K562 (cell line): ENCODE measurements around the gene RNF41. TPM values are rescaled to one million over a fixed set of nuclear protein-coding genes. Genes with fewer than 3 reads are reported as not detected.

Experiments
- CBX1 ChIP-seq: sonication (generic); IDR thresholded peaks from 2 replicates; pipeline ENCODE4 v1.6.1; 2016; ENCODE audit warnings: antibody characterized with exemption, low read depth, mild to moderate bottlenecking
- ELF1 ChIP-seq: fragments of 200-800 bp; sonication (Bioruptor generic); IDR thresholded peaks from 2 replicates; pipeline ENCODE4 v1.6.1; 2016; ENCODE audit warnings: missing genetic modification characterization, missing compliant biosample characterization
- FOXK2 ChIP-seq, 2 experiments: fragments of 450-650 bp; IDR thresholded peaks in 1 of 2; conservative IDR thresholded peaks in 1 of 2; 2 replicates each; pipeline ENCODE4 v1.6.1; 2016; ENCODE audit warnings: low read depth in 2 of 2, mild to moderate bottlenecking in 1 of 2
- GATAD2A ChIP-seq: fragments of 450-650 bp; IDR thresholded peaks from 2 replicates; pipeline ENCODE4 v1.6.1; 2017
- HMG20A ChIP-seq: fragments of 450-650 bp; formaldehyde crosslinking; conservative IDR thresholded peaks from 2 replicates; pipeline ENCODE4 v1.4.0; 2020; ENCODE audit warnings: mild to moderate bottlenecking, mixed read lengths
- MAFG ChIP-seq: fragments of 450-650 bp; conservative IDR thresholded peaks from 2 replicates; pipeline ENCODE4 v1.6.1; 2016; ENCODE audit warnings: missing genetic modification characterization, missing compliant biosample characterization
- MCM2 ChIP-seq: fragments of 450-650 bp; IDR thresholded peaks from 2 replicates; pipeline ENCODE4 v1.6.1; 2017; ENCODE audit warnings: low read depth, mild to moderate bottlenecking
- MEIS2 ChIP-seq: fragments of 450-650 bp; IDR thresholded peaks from 2 replicates; pipeline ENCODE4 v1.6.1; 2014; ENCODE audit warnings: mild to moderate bottlenecking; ENCODE audit not compliant: partially characterized antibody
- MYNN ChIP-seq, 2 experiments: sonication (generic); formaldehyde crosslinking in 1 of 2; IDR thresholded peaks; 2 replicates each; pipeline versions ENCODE4 v1.5.0 to v1.6.1; 2016 to 2020; ENCODE audit warnings: antibody characterized with exemption in 1 of 2, missing genetic modification reagents in 1 of 2
- NBN ChIP-seq: fragments of 450-650 bp; IDR thresholded peaks from 2 replicates; pipeline ENCODE4 v1.6.1; 2016; ENCODE audit warnings: low read depth, mild to moderate bottlenecking
- PHF20 ChIP-seq: fragments of 450-650 bp; IDR thresholded peaks from 2 replicates; pipeline ENCODE4 v1.6.1; 2018; ENCODE audit not compliant: partially characterized antibody
- RNF2 ChIP-seq: sonication (generic); IDR thresholded peaks from 2 replicates; pipeline ENCODE4 v1.6.1; 2016
- RUNX1 ChIP-seq: sonication (generic); IDR thresholded peaks from 2 replicates; pipeline ENCODE4 v1.6.1; 2016; ENCODE audit warnings: antibody characterized with exemption, low read depth
- SUPT5H ChIP-seq: fragments of 450-650 bp; IDR thresholded peaks from 2 replicates; pipeline ENCODE4 v1.6.1; 2016
- ZC3H4 ChIP-seq: sonication (generic); formaldehyde crosslinking; IDR thresholded peaks from 2 replicates; pipeline ENCODE4 v1.9.0; 2021; ENCODE audit warnings: missing genetic modification reagents, borderline replicate concordance
- ZNF175 ChIP-seq: fragments of 200-800 bp; sonication (Bioruptor generic); IDR thresholded peaks from 2 replicates; pipeline ENCODE4 v1.6.1; 2016; ENCODE audit warnings: low read depth, mild to moderate bottlenecking, missing genetic modification characterization, missing compliant biosample characterization
- ZSCAN32 ChIP-seq: fragments of 450-650 bp; formaldehyde crosslinking; IDR thresholded peaks from 2 replicates; pipeline ENCODE4 v1.4.0; 2020; ENCODE audit warnings: mild to moderate bottlenecking, moderate library complexity
- polyA plus RNA-seq, 8 experiments: library from polyadenylated mRNA; depleted of rRNA in 4 of 8; stranded (reverse) in 5 of 8; unstranded in 3 of 8; fragments of >200 nt; fragmentation: Nextera tagmentation in 2 of 8; fragmentation: Illumina TruSeq in 1 of 8; extraction: Ambion mirVana in 2 of 8; extraction: Trizol in 1 of 8; gene quantifications; 2 replicates each; pipeline versions ENCODE4 v1.2.1 to v1.2.3, GENCODE V29; 2011 to 2014; ENCODE audit warnings: inconsistent platforms in 1 of 8, missing spikeins in 1 of 8
- total RNA-seq, 7 experiments: library from RNA; depleted of rRNA in 6 of 7; stranded (reverse); fragments of >200 nt in 6 of 7; fragmentation: Illumina TruSeq in 2 of 7; extraction: Trizol in 2 of 7; gene quantifications; 2 replicates each; pipeline versions ENCODE4 v1.2.1 to v1.2.3, GENCODE V29; 2011 to 2021; ENCODE audit warnings: low replicate concordance in 1 of 7
- TF ChIP-seq, protein P1 (sequence below), 2 experiments: fragments of 450-650 bp; conservative IDR thresholded peaks; 2 replicates each; pipeline ENCODE4 v1.6.1; 2017; ENCODE audit warnings: mild to moderate bottlenecking in 2 of 2, moderate library complexity in 2 of 2
- TF ChIP-seq, protein P2 (sequence below): sonication (generic); formaldehyde crosslinking; IDR thresholded peaks from 2 replicates; pipeline ENCODE4 v1.9.0; 2022; ENCODE audit warnings: mild to moderate bottlenecking, missing genetic modification reagents
- TF ChIP-seq, protein P3 (sequence below): sonication (generic); formaldehyde crosslinking; IDR thresholded peaks from 2 replicates; pipeline ENCODE4 v1.8.0; 2022; ENCODE audit warnings: missing genetic modification reagents, mild to moderate bottlenecking, moderate library complexity, borderline replicate concordance
- TF ChIP-seq, protein P4 (sequence below): fragments of 250-450 bp; sonication (Bioruptor Pico); IDR thresholded peaks from 2 replicates; pipeline ENCODE4 v1.9.0; 2021; ENCODE audit warnings: mild to moderate bottlenecking, inconsistent platforms
- TF ChIP-seq, protein P5 (sequence below), 2 experiments: fragments of 450-650 bp; IDR thresholded peaks; 2 replicates each; pipeline ENCODE4 v1.6.1; 2016

Gene RNF41
- total and polyA plus RNA-seq, 9 of the 15 experiments (the other 6 are each of a cell fraction or from before 2014, with no cell fraction given), result 28.2 to 46.8 (median 33.8) TPM

DNA sequence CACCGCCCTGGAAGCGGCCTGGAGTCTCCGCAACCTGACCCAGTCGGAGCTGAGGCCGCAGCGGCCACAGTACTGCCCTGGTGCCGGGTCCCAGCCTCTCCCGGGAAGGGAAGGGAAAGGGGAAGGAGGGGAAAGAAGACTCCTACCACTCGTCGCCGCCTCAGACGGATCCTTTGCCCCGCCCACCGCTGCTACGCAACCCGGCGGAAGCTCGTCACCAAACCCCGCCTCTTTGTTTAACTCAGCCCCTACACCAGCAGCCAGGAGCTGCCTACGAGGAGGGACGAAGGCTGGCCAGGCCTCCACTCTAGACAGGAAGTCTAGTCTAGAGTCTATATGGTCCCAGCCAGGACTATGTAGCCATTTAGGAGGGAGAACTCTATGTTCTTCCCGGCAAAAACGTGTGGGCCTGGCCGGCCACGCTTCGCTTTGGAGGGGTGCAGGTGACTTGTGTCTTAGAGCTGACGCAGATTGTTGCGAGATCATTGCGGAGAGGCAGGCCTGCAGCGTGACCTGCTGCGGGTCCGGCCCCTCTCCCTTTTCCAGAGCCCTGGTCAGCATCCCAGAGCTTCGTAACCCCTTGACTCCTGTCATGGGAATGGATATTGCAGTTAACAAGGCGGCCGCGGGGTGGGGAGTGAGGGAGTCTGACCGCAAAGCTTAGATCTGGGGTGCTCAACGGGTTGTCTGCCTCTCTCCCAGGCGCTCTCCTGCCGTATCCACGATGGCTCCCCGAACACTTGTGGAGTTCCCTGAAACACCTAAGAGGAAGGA is at the start of gene RNF41 (continued):
- TF ChIP-seq, protein P1, sequence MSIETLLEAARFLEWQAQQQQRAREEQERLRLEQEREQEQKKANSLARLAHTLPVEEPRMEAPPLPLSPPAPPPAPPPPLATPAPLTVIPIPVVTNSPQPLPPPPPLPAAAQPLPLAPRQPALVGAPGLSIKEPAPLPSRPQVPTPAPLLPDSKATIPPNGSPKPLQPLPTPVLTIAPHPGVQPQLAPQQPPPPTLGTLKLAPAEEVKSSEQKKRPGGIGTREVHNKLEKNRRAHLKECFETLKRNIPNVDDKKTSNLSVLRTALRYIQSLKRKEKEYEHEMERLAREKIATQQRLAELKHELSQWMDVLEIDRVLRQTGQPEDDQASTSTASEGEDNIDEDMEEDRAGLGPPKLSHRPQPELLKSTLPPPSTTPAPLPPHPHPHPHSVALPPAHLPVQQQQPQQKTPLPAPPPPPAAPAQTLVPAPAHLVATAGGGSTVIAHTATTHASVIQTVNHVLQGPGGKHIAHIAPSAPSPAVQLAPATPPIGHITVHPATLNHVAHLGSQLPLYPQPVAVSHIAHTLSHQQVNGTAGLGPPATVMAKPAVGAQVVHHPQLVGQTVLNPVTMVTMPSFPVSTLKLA (conservative IDR thresholded peaks at IDR 0.05), result peak; percentile 17 to 78; a peak in 3 of 4 replicates
- TF ChIP-seq, protein P2, sequence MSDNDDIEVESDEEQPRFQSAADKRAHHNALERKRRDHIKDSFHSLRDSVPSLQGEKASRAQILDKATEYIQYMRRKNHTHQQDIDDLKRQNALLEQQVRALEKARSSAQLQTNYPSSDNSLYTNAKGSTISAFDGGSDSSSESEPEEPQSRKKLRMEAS (CRISPR knock-in tag), result peak; percentile 76
- no peak for TF ChIP-seq ZC3H4 (CRISPR knock-in tag)
- 0 out of 2 replicates have a peak, but pooled peaks have one; percentile 12 for TF ChIP-seq HMG20A
- peak; percentile 9 for TF ChIP-seq PHF20
- peak; percentile 92 for TF ChIP-seq SUPT5H
- peak; percentile 47; the same call in 1 of the 2 replicates for TF ChIP-seq RNF2
- 0 out of 2 replicates have a peak, but pooled peaks have one; percentile 12 for TF ChIP-seq MYNN (IDR thresholded peaks at IDR 0.05)
- TF ChIP-seq MYNN (CRISPR knock-in tag; IDR thresholded peaks at IDR 0.05), result no peak
- peak; percentile 23 to 32; a peak in 2 of 4 replicates for TF ChIP-seq FOXK2 (conservative IDR thresholded peaks at IDR 0.05 in 1 of 2, IDR thresholded peaks at IDR 0.05 in 1 of 2; ENCODE audit: low read depth in 2 of 2)
- TF ChIP-seq ZSCAN32 (CRISPR knock-in tag), result no peak
- 0 out of 2 replicates have a peak, but pooled peaks have one; percentile 39 for TF ChIP-seq GATAD2A
- TF ChIP-seq, protein P3, sequence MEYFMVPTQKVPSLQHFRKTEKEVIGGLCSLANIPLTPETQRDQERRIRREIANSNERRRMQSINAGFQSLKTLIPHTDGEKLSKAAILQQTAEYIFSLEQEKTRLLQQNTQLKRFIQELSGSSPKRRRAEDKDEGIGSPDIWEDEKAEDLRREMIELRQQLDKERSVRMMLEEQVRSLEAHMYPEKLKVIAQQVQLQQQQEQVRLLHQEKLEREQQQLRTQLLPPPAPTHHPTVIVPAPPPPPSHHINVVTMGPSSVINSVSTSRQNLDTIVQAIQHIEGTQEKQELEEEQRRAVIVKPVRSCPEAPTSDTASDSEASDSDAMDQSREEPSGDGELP, result peak; percentile 70
- TF ChIP-seq, protein P4, sequence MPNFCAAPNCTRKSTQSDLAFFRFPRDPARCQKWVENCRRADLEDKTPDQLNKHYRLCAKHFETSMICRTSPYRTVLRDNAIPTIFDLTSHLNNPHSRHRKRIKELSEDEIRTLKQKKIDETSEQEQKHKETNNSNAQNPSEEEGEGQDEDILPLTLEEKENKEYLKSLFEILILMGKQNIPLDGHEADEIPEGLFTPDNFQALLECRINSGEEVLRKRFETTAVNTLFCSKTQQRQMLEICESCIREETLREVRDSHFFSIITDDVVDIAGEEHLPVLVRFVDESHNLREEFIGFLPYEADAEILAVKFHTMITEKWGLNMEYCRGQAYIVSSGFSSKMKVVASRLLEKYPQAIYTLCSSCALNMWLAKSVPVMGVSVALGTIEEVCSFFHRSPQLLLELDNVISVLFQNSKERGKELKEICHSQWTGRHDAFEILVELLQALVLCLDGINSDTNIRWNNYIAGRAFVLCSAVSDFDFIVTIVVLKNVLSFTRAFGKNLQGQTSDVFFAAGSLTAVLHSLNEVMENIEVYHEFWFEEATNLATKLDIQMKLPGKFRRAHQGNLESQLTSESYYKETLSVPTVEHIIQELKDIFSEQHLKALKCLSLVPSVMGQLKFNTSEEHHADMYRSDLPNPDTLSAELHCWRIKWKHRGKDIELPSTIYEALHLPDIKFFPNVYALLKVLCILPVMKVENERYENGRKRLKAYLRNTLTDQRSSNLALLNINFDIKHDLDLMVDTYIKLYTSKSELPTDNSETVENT (CRISPR knock-in tag), result peak; percentile 86
- TF ChIP-seq MCM2, result no peak
- peak; percentile 54 for TF ChIP-seq ELF1 (tag)
- peak; percentile 31; the same call in 1 of the 2 replicates for TF ChIP-seq NBN
- no peak for TF ChIP-seq RUNX1
- TF ChIP-seq MEIS2, result peak; percentile 47
- no peak for TF ChIP-seq MAFG
- TF ChIP-seq CBX1, result 0 out of 2 replicates have a peak, but pooled peaks have one; percentile 25
- 0 out of 2 replicates have a peak, but pooled peaks have one; percentile 44 for TF ChIP-seq ZNF175 (CRISPR knock-in tag)
- TF ChIP-seq, protein P5, sequence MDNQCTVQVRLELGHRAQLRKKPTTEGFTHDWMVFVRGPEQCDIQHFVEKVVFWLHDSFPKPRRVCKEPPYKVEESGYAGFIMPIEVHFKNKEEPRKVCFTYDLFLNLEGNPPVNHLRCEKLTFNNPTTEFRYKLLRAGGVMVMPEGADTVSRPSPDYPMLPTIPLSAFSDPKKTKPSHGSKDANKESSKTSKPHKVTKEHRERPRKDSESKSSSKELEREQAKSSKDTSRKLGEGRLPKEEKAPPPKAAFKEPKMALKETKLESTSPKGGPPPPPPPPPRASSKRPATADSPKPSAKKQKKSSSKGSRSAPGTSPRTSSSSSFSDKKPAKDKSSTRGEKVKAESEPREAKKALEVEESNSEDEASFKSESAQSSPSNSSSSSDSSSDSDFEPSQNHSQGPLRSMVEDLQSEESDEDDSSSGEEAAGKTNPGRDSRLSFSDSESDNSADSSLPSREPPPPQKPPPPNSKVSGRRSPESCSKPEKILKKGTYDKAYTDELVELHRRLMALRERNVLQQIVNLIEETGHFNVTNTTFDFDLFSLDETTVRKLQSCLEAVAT (IDR thresholded peaks at IDR 0.05), result peak in 1 of 2 experiments; percentile 65; a peak in 1 of 4 replicates
